HL-60 (cell line): ENCODE data around the gene PROM1.

Experiments used
- CTCF ChIP-seq: IDR thresholded peaks from one replicate; pipeline ENCODE4 v1.5.1; 2011; ENCODE audit warnings: low read length, control low read depth, inconsistent platforms; ENCODE audit not compliant: insufficient read depth
- GABPA ChIP-seq: IDR thresholded peaks from 2 replicates; pipeline ENCODE4 v1.6.1; 2012; ENCODE audit warnings: low read depth
- POLR2AphosphoS5 ChIP-seq: IDR thresholded peaks from 2 replicates; pipeline ENCODE4 v1.6.1; 2012; ENCODE audit warnings: low read depth
- REST ChIP-seq: IDR thresholded peaks from 2 replicates; pipeline ENCODE4 v1.6.1; 2012; ENCODE audit warnings: low read depth; ENCODE audit not compliant: insufficient replicate concordance

- no peak for TF ChIP-seq POLR2AphosphoS5
- TF ChIP-seq CTCF, result no peak
- no peak for TF ChIP-seq GABPA
- TF ChIP-seq REST, result no peak
These were observed 145.2 kb downstream of the PROM1 start, which contains the start of gene FGFBP1 for GRCh38 chr4:15938640-15939039.
